ENCODE data around the gene BICRA.

GRCh38 chr19:47623151-47623920, 14.4 kb downstream of the BICRA start:
- no peak for TF ChIP-seq EZH2 (IDR thresholded peaks at IDR 0.05; ENCODE audit: borderline replicate concordance, low read length)
- TF ChIP-seq CTCF (IDR thresholded peaks at IDR 0.05; ENCODE audit: low read length), result no peak
